Neural progenitor cell (in vitro differentiated cells): ENCODE measurements around the gene GUCA1A. TPM values are rescaled to one million over a fixed set of nuclear protein-coding genes. Genes with fewer than 3 reads are reported as not detected.

Source experiments
- DNase-seq: peaks from one replicate; pipeline ENCODE4 v3.0.0-alpha.2; 2016; ENCODE audit warnings: low spot score
- H2AFZ ChIP-seq: fragments of 200-600 bp; sonication (generic); replicated peaks from 2 replicates; pipeline ENCODE4 v1.6.1; 2016; ENCODE audit warnings: antibody characterized with exemption
- H3F3A ChIP-seq: fragments of 200-600 bp; sonication (generic); 2 replicates; pipeline ENCODE4 v1.6.1; 2016; ENCODE audit warnings: antibody characterized with exemption, low read depth
- H3K27ac ChIP-seq: fragments of 200-600 bp; sonication (generic); 2 replicates; pipeline ENCODE4 v1.5.1; 2016; ENCODE audit warnings: mild to moderate bottlenecking
- H3K27me3 ChIP-seq: fragments of 200-600 bp; sonication (generic); 2 replicates; pipeline ENCODE4 v1.6.1; 2016; ENCODE audit warnings: mild to moderate bottlenecking, moderate library complexity
- H3K36me3 ChIP-seq: fragments of 200-600 bp; sonication (generic); 2 replicates; pipeline ENCODE4 v1.5.1; 2016
- H3K4me1 ChIP-seq: fragments of 200-600 bp; sonication (generic); 2 replicates; pipeline ENCODE4 v1.6.1; 2016; ENCODE audit warnings: mixed run types
- H3K4me2 ChIP-seq: fragments of 200-600 bp; sonication (generic); 2 replicates; pipeline ENCODE4 v1.6.1; 2016
- H3K4me3 ChIP-seq: fragments of 200-600 bp; sonication (generic); 2 replicates; pipeline ENCODE4 v1.5.1; 2016
- H3K79me2 ChIP-seq: fragments of 200-600 bp; sonication (generic); 2 replicates; pipeline ENCODE4 v1.6.1; 2016; ENCODE audit warnings: low read depth
- H3K9ac ChIP-seq: fragments of 200-600 bp; sonication (generic); 2 replicates; pipeline ENCODE4 v1.6.1; 2016
- H3K9me3 ChIP-seq: fragments of 200-600 bp; sonication (generic); 2 replicates; pipeline ENCODE4 v1.5.1; 2016; ENCODE audit warnings: low read depth
- H4K20me1 ChIP-seq: fragments of 200-600 bp; sonication (generic); 2 replicates; pipeline ENCODE4 v1.6.1; 2016; ENCODE audit warnings: low read depth
- H3K27ac Mint-ChIP-seq: 3 replicates; pipeline ENCODE4 v1.8.0; 2021; ENCODE audit warnings: mixed read lengths
- H3K27me3 Mint-ChIP-seq: 2 replicates; pipeline ENCODE4 v1.8.0; 2022; ENCODE audit warnings: low read depth, mild to moderate bottlenecking, inconsistent platforms, moderate library complexity, mixed read lengths; ENCODE audit not compliant: insufficient read depth
- H3K36me3 Mint-ChIP-seq: 3 replicates; pipeline ENCODE4 v1.8.0; 2021; ENCODE audit warnings: mixed read lengths
- H3K4me1 Mint-ChIP-seq: 3 replicates; pipeline ENCODE4 v1.8.0; 2021; ENCODE audit warnings: mixed read lengths
- H3K4me3 Mint-ChIP-seq: 3 replicates; pipeline ENCODE4 v1.8.0; 2021; ENCODE audit warnings: mild to moderate bottlenecking, moderate library complexity, mixed read lengths
- H3K9me3 Mint-ChIP-seq: 3 replicates; pipeline ENCODE4 v1.8.0; 2020; ENCODE audit warnings: mixed read lengths
- CTCF ChIP-seq: fragments of 200-600 bp; sonication (generic); IDR thresholded peaks from 2 replicates; pipeline ENCODE4 v1.5.1; 2017; ENCODE audit warnings: antibody characterized with exemption, mild to moderate bottlenecking
- EZH2 ChIP-seq: fragments of 200-600 bp; sonication (generic); IDR thresholded peaks from 2 replicates; pipeline ENCODE4 v1.6.1; 2017; ENCODE audit warnings: antibody characterized with exemption, mild to moderate bottlenecking, moderate library complexity
- EZH2phosphoT487 ChIP-seq: fragments of 200-600 bp; sonication (generic); IDR thresholded peaks from 2 replicates; pipeline ENCODE4 v1.6.1; 2017; ENCODE audit warnings: antibody characterized with exemption
- total RNA-seq: library from RNA; depleted of rRNA; stranded (reverse); fragments of >200 nt; gene quantifications from 2 replicates; pipeline ENCODE4 v1.2.3, GENCODE V29; 2015; ENCODE audit warnings: low replicate concordance

Gene GUCA1A
- total RNA-seq, 1 donor from 2014 or later = 1.9 TPM

- H3K27ac Mint-ChIP-seq = no peak overlapping the region
- no peak for DNase-seq
- Histone ChIP-seq H3K4me3 (no peak overlapping the region), H2AFZ (no peak overlapping the region), H3F3A (peaks cover 6% of the 10 kb centered on the region), H3K4me1 (no peaks in the 10 kb centered on the region), H3K27me3 (no peaks in the 10 kb centered on the region), H3K4me2 (no peak overlapping the region), H3K79me2 (no peaks in the 10 kb centered on the region), H3K9ac (no peak overlapping the region), H4K20me1 (no peaks in the 10 kb centered on the region), H3K36me3 (no peaks in the 10 kb centered on the region), H3K27ac (no peak overlapping the region), H3K9me3 (no peaks in the 10 kb centered on the region)
- no peaks in the 10 kb centered on the region for H3K9me3 Mint-ChIP-seq
- H3K27me3 Mint-ChIP-seq = peaks cover 2% of the 10 kb centered on the region
- H3K4me1 Mint-ChIP-seq = peaks cover 14% of the 10 kb centered on the region
- H3K36me3 Mint-ChIP-seq = peaks cover 6% of the 10 kb centered on the region
- TF ChIP-seq CTCF (no peak), EZH2phosphoT487 (no peak), EZH2 (no peak)
- no peak overlapping the region for H3K4me3 Mint-ChIP-seq
These were observed 51.8 kb downstream of the GUCA1A start for GRCh38 chr6:42225029-42225339.

- Mint-ChIP-seq H3K4me3 (no peak overlapping the region), H3K27me3 (peaks cover 2% of the 10 kb centered on the region), H3K36me3 (peaks cover 7% of the 10 kb centered on the region), H3K4me1 (peaks cover 14% of the 10 kb centered on the region), H3K27ac (no peak overlapping the region), H3K9me3 (no peaks in the 10 kb centered on the region)
- Histone ChIP-seq H3F3A (peaks cover 6% of the 10 kb centered on the region), H3K9ac (no peak overlapping the region), H3K27me3 (no peaks in the 10 kb centered on the region), H3K4me2 (no peak overlapping the region), H3K9me3 (no peaks in the 10 kb centered on the region), H3K4me3 (no peak overlapping the region), H3K79me2 (no peaks in the 10 kb centered on the region), H3K36me3 (no peaks in the 10 kb centered on the region), H3K27ac (no peak overlapping the region), H3K4me1 (no peaks in the 10 kb centered on the region), H2AFZ (no peak overlapping the region), H4K20me1 (no peaks in the 10 kb centered on the region)
- TF ChIP-seq EZH2 = no peak
- no peak for TF ChIP-seq EZH2phosphoT487
- DNase-seq = no peak
These were observed 52.3 kb downstream of the GUCA1A start for GRCh38 chr6:42225419-42225818.

- no peaks in the 10 kb centered on the region for H3K9me3 Mint-ChIP-seq
- Histone ChIP-seq H3K4me3 (no peak overlapping the region), H3K27ac (no peak overlapping the region), H3K27me3 (no peaks in the 10 kb centered on the region), H3K4me1 (no peaks in the 10 kb centered on the region), H3K9me3 (no peaks in the 10 kb centered on the region), H3K79me2 (no peaks in the 10 kb centered on the region), H2AFZ (no peak overlapping the region), H3K4me2 (no peak overlapping the region), H3K9ac (no peak overlapping the region), H4K20me1 (no peaks in the 10 kb centered on the region), H3K36me3 (no peaks in the 10 kb centered on the region), H3F3A (peaks cover 6% of the 10 kb centered on the region)
- H3K4me3 Mint-ChIP-seq = no peak overlapping the region
- H3K36me3 Mint-ChIP-seq = peaks cover 7% of the 10 kb centered on the region
- no peak overlapping the region for H3K27ac Mint-ChIP-seq
- H3K27me3 Mint-ChIP-seq = peaks cover 2% of the 10 kb centered on the region
- H3K4me1 Mint-ChIP-seq = peaks cover 14% of the 10 kb centered on the region
- TF ChIP-seq CTCF = no peak
- no peak for TF ChIP-seq EZH2
- no peak for TF ChIP-seq EZH2phosphoT487
- DNase-seq = no peak
These were observed 53.0 kb downstream of the GUCA1A start for GRCh38 chr6:42226161-42226611.

GRCh38 chr6:42226645-42227143 lies 53.5 kb downstream of the GUCA1A start:
- peaks cover 14% of the 10 kb centered on the region for H3K4me1 Mint-ChIP-seq
- no peak overlapping the region for H3K9ac ChIP-seq
- H3K27ac ChIP-seq = no peak overlapping the region
- H3K79me2 ChIP-seq = no peaks in the 10 kb centered on the region
- H3K4me3 Mint-ChIP-seq = no peak overlapping the region
- DNase-seq = no peak
- H3K9me3 ChIP-seq = no peaks in the 10 kb centered on the region
- no peaks in the 10 kb centered on the region for H3K4me1 ChIP-seq
- no peak overlapping the region for H3K4me3 ChIP-seq
- H3K27me3 ChIP-seq = no peaks in the 10 kb centered on the region
- no peak overlapping the region for H2AFZ ChIP-seq
- H3K9me3 Mint-ChIP-seq = no peaks in the 10 kb centered on the region
- peaks cover 7% of the 10 kb centered on the region for H3K36me3 Mint-ChIP-seq
- H4K20me1 ChIP-seq = no peaks in the 10 kb centered on the region
- H3K4me2 ChIP-seq = no peak overlapping the region
- H3K27me3 Mint-ChIP-seq = peaks cover 2% of the 10 kb centered on the region
- TF ChIP-seq EZH2 = no peak
- no peak for TF ChIP-seq EZH2phosphoT487
- peaks cover 6% of the 10 kb centered on the region for H3F3A ChIP-seq
- no peak overlapping the region for H3K27ac Mint-ChIP-seq
- H3K36me3 ChIP-seq = no peaks in the 10 kb centered on the region
